HepG2 (cell line): ENCODE results near the gene DMKN. TPM values are rescaled to one million over a fixed set of nuclear protein-coding genes. Genes with fewer than 3 reads are reported as not detected.

Experiments used
- ATAC-seq: fragments of 200-7000 bp; cut with Tn5 transposase; 3 replicates; pipeline ENCODE4 v1.9.1; 2020; ENCODE audit warnings: mild to moderate bottlenecking, moderate library complexity
- BruUV-seq: library from RNA; stranded (reverse); fragments of 400-500 nt; replicated peaks from 2 replicates; lab custom pipeline; 2021; lab: Mats Ljungman, UMichigan
- CTCF ChIA-PET: fragments of 300-600 bp; formaldehyde crosslinking; extraction: SDS; loops from one replicate; lab custom pipeline; 2021; ENCODE audit warnings: low total read pairs, inconsistent platforms, low intra/inter-chr PET ratio; lab: Yijun Ruan, JAX
- POLR2A ChIA-PET: fragments of 350-600 bp; sonication (Branson Sonifier 250); formaldehyde crosslinking; loops from one replicate; lab custom pipeline; 2020; ENCODE audit warnings: antibody characterized with exemption, inconsistent platforms; lab: Yijun Ruan, JAX
- DNase-seq: peaks from one replicate; pipeline ENCODE4 v3.0.0-alpha.2; 2015; ENCODE audit warnings: low spot score
- FAIRE-seq: peaks from 3 replicates; lab custom pipeline; 2011; peaks lifted over from hg19 to GRCh38; lab: Jason Lieb, UNC
- H2AFZ ChIP-seq: one replicate; pipeline ENCODE4 v1.6.1; 2011; ENCODE audit warnings: low read length, inconsistent platforms
- H3K27ac ChIP-seq: fragments of 300-600 bp; 3 replicates; pipeline ENCODE4 v1.8.0; 2011; ENCODE audit warnings: mixed run types, mild to moderate bottlenecking, mixed read lengths, low read length, inconsistent platforms; ENCODE audit not compliant: insufficient read depth; ENCODE audit errors: extremely low read length
- H3K27me3 ChIP-seq, 2 experiments: fragments of 200-600 bp in 1 of 2; 2 replicates in 1 of 2; 3 replicates in 1 of 2; pipeline versions ENCODE4 v1.6.0 to v1.8.0; 2011; ENCODE audit warnings: low read length in 2 of 2, mild to moderate bottlenecking in 2 of 2, moderate library complexity in 2 of 2, inconsistent platforms in 1 of 2; ENCODE audit not compliant: insufficient read depth in 2 of 2, control insufficient read depth in 1 of 2
- H3K36me3 ChIP-seq, 2 experiments: fragments of 200-600 bp in 1 of 2; replicated peaks in 1 of 2; 2 replicates in 1 of 2; 3 replicates in 1 of 2; pipeline versions ENCODE4 v1.5.1 to v1.8.0; 2011; ENCODE audit warnings: low read length in 2 of 2, inconsistent platforms in 1 of 2; ENCODE audit not compliant: insufficient read depth in 2 of 2, control insufficient read depth in 1 of 2
- H3K4me1 ChIP-seq: 2 replicates; pipeline ENCODE4 v1.5.1; 2012; ENCODE audit warnings: low read length, inconsistent platforms; ENCODE audit not compliant: insufficient read depth
- H3K4me2 ChIP-seq: 2 replicates; pipeline ENCODE4 v1.6.0; 2011; ENCODE audit warnings: low read depth, low read length, inconsistent platforms
- H3K4me3 ChIP-seq, 3 experiments: fragments of 200-600 bp in 1 of 3; sonication (generic), shearing (Covaris generic) in 1 of 3; replicated peaks in 1 of 3; 2 replicates each; pipeline ENCODE4 v1.5.1; 2011 to 2016; ENCODE audit warnings: low read length in 3 of 3, inconsistent platforms in 2 of 3, low read depth in 2 of 3, mild to moderate bottlenecking in 2 of 3, control low read depth in 1 of 3, mixed read lengths in 1 of 3; ENCODE audit not compliant: insufficient read depth in 1 of 3
- H3K79me2 ChIP-seq: one replicate; pipeline ENCODE4 v1.6.1; 2011; ENCODE audit warnings: low read length, inconsistent platforms; ENCODE audit not compliant: insufficient read depth
- H3K9ac ChIP-seq: 2 replicates; pipeline ENCODE4 v1.6.0; 2011; ENCODE audit warnings: mild to moderate bottlenecking, low read depth, low read length, inconsistent platforms; ENCODE audit not compliant: insufficient read depth
- H3K9me3 ChIP-seq: 2 replicates; pipeline ENCODE4 v1.5.1; 2012; ENCODE audit warnings: mild to moderate bottlenecking, low read length
- H4K20me1 ChIP-seq: 2 replicates; pipeline ENCODE4 v1.6.0; 2011; ENCODE audit warnings: inconsistent platforms, mild to moderate bottlenecking, low read length, moderate library complexity; ENCODE audit not compliant: insufficient read depth
- AGO2 ChIP-seq: fragments of 200-400 bp; formaldehyde crosslinking; optimal IDR thresholded peaks from 2 replicates; pipeline ENCODE3; 2017; ENCODE audit warnings: mild to moderate bottlenecking, low read depth, low read length, moderate library complexity
- BORCS8-MEF2B ChIP-seq: sonication (generic); formaldehyde crosslinking; IDR thresholded peaks from 2 replicates; pipeline ENCODE4 v1.8.0; 2022; ENCODE audit warnings: mild to moderate bottlenecking, missing genetic modification reagents
- CREB1 ChIP-seq, 2 experiments: fragments of 450-650 bp in 1 of 2; IDR thresholded peaks; 2 replicates each; pipeline ENCODE4 v1.6.1; 2016 to 2017; ENCODE audit warnings: control low read depth in 1 of 2, mild to moderate bottlenecking in 1 of 2, missing compliant biosample characterization in 1 of 2, missing genetic modification characterization in 1 of 2
- ELF3 ChIP-seq: IDR thresholded peaks from 2 replicates; pipeline ENCODE4 v1.6.1; 2016; ENCODE audit warnings: missing genetic modification reagents, missing compliant biosample characterization
- EZH2 ChIP-seq: conservative IDR thresholded peaks from 2 replicates; pipeline ENCODE4 v1.6.1; 2012; ENCODE audit warnings: mild to moderate bottlenecking, low read depth, low read length, moderate library complexity
- FOXO1 ChIP-seq: sonication (generic); formaldehyde crosslinking; IDR thresholded peaks from 2 replicates; pipeline ENCODE4 v1.4.0; 2020; ENCODE audit warnings: missing genetic modification reagents
- GZF1 ChIP-seq: sonication (generic); formaldehyde crosslinking; IDR thresholded peaks from 2 replicates; pipeline ENCODE4 v1.5.1; 2020; ENCODE audit warnings: mild to moderate bottlenecking, missing genetic modification reagents
- KMT2A ChIP-seq: sonication (generic); formaldehyde crosslinking; IDR thresholded peaks from 2 replicates; pipeline ENCODE4 v1.4.0; 2020; ENCODE audit warnings: missing genetic modification reagents
- POLR2G ChIP-seq: fragments of 200-400 bp; formaldehyde crosslinking; IDR thresholded peaks from 2 replicates; pipeline ENCODE4 v1.6.1; 2018; ENCODE audit warnings: mild to moderate bottlenecking, low read depth, low read length, moderate library complexity
- SMARCC2 ChIP-seq: fragments of 450-650 bp; IDR thresholded peaks from 2 replicates; pipeline ENCODE4 v1.6.1; 2017; ENCODE audit warnings: antibody characterized with exemption, mild to moderate bottlenecking
- SRSF1 ChIP-seq: fragments of 200-400 bp; formaldehyde crosslinking; optimal IDR thresholded peaks from 2 replicates; pipeline ENCODE3; 2017; ENCODE audit warnings: mild to moderate bottlenecking, low read depth, low read length, moderate library complexity
- ZFP36L1 ChIP-seq: sonication (generic); formaldehyde crosslinking; IDR thresholded peaks from 2 replicates; pipeline ENCODE4 v1.8.0; 2022; ENCODE audit warnings: mild to moderate bottlenecking, missing genetic modification reagents, moderate library complexity
- ZKSCAN8 ChIP-seq: IDR thresholded peaks from 2 replicates; pipeline ENCODE4 v1.6.1; 2016; ENCODE audit warnings: borderline replicate concordance, missing genetic modification reagents, missing compliant biosample characterization
- ZNF878 ChIP-seq: sonication (generic); formaldehyde crosslinking; IDR thresholded peaks from 2 replicates; pipeline ENCODE4 v1.8.1; 2023; ENCODE audit warnings: mild to moderate bottlenecking, missing genetic modification reagents, moderate library complexity
- ZSCAN31 ChIP-seq: sonication (generic); formaldehyde crosslinking; IDR thresholded peaks from 2 replicates; pipeline ENCODE4 v1.5.0; 2020; ENCODE audit warnings: low read depth, mild to moderate bottlenecking, missing genetic modification reagents
- WGBS: methylation state at CpG from one replicate; pipeline ENCODE4 v1.1.6; 2017; ENCODE audit warnings: low lambda C conversion rate; 5-methylcytosine and 5-hydroxymethylcytosine counted together
- in situ Hi-C: cut with HindIII; loops from 2 replicates; pipeline ENCODE4 v1.10.0; 2017; ENCODE audit warnings: low pct_unique_long_range_greater_than_20kb; ENCODE audit not compliant: extremely low pct_ligation_motif_present
- intact Hi-C: fragments of 100-400 bp; cut with micrococcal nuclease; formaldehyde crosslinking; loops from one replicate; pipeline ENCODE4 v1.10.0; 2022; ENCODE audit not compliant: unreplicated experiment
- polyA plus RNA-seq, 8 experiments: library from polyadenylated mRNA; depleted of rRNA in 3 of 8; stranded (reverse) in 7 of 8; unstranded in 1 of 8; fragments of >200 nt; fragmentation: Illumina TruSeq in 4 of 8; extraction: Trizol in 4 of 8; gene quantifications; 2 replicates each; pipeline versions ENCODE4 v1.2.1 to v1.2.3, GENCODE V29; 2011 to 2016; ENCODE audit warnings: low read depth in 4 of 8, missing spikeins in 1 of 8, mixed read lengths in 1 of 8; ENCODE audit not compliant: insufficient read depth in 1 of 8
- total RNA-seq, 5 experiments: library from RNA; depleted of rRNA; stranded (reverse); fragments of >200 nt; fragmentation: Illumina TruSeq; extraction: Trizol; gene quantifications; 2 replicates each; pipeline ENCODE4 v1.2.3, GENCODE V29; 2016; ENCODE audit warnings: low read depth in 1 of 5
- TF ChIP-seq, protein P1 (sequence below): IDR thresholded peaks from 2 replicates; pipeline ENCODE4 v1.6.1; 2016
- TF ChIP-seq, protein P2 (sequence below): sonication (generic); formaldehyde crosslinking; IDR thresholded peaks from 2 replicates; pipeline ENCODE4 v1.4.0; 2020; ENCODE audit warnings: missing genetic modification reagents, borderline replicate concordance
- TF ChIP-seq, protein P3 (sequence below): sonication (generic); formaldehyde crosslinking; IDR thresholded peaks from 2 replicates; pipeline ENCODE4 v1.5.0; 2020; ENCODE audit warnings: mild to moderate bottlenecking, missing genetic modification reagents
- TF ChIP-seq, protein P4 (sequence below): sonication (generic); formaldehyde crosslinking; IDR thresholded peaks from 2 replicates; pipeline ENCODE4 v1.5.0; 2020; ENCODE audit warnings: missing genetic modification reagents, mild to moderate bottlenecking, borderline replicate concordance

DMKN gene
- total and polyA plus RNA-seq, 2 of the 13 experiments (the other 11 are each of a cell fraction or from before 2014, with no cell fraction given), result 50.8 to 57.1 TPM

DNA sequence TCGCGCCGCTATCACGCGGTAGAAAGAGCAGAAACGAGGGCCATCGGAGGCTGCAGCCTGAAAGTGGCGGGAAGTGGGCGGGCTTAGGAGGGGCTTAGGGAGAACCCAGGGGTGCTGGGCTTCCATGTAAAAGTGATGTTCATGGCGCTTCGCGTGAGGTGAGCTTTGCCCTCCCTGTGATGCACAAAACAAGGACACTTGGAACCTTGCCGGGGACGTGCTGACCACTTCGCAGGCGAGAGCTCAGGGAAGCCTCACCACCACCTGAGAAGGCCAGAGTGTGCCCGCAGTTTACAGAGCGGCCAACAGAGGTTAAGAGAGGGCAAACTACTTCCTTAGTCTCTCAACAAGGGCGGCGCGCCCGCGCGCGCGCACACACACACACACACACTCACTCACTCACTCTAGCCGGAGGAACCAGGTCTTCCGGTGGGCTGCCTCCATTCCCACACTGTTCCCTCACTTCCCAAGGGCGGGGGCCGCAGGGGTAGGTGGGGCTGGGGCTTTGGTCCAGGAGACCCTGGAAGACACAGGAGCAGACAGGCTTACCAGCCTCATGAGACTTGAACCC is 20.5 kb upstream of the DMKN start (continued):
- TF ChIP-seq ZSCAN31 (CRISPR knock-in tag) (no peak), ELF3 (peak; percentile 45; the same call in 1 of the 2 replicates), AGO2 (peak; percentile 13), ZKSCAN8 (no peak), POLR2G (no peak), ZNF878 (CRISPR knock-in tag) (no peak), KMT2A (CRISPR knock-in tag) (no peak)
- TF ChIP-seq, protein P1, sequence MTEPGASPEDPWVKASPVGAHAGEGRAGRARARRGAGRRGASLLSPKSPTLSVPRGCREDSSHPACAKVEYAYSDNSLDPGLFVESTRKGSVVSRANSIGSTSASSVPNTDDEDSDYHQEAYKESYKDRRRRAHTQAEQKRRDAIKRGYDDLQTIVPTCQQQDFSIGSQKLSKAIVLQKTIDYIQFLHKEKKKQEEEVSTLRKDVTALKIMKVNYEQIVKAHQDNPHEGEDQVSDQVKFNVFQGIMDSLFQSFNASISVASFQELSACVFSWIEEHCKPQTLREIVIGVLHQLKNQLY (CRISPR knock-in tag), result no peak
- TF ChIP-seq, protein P2, sequence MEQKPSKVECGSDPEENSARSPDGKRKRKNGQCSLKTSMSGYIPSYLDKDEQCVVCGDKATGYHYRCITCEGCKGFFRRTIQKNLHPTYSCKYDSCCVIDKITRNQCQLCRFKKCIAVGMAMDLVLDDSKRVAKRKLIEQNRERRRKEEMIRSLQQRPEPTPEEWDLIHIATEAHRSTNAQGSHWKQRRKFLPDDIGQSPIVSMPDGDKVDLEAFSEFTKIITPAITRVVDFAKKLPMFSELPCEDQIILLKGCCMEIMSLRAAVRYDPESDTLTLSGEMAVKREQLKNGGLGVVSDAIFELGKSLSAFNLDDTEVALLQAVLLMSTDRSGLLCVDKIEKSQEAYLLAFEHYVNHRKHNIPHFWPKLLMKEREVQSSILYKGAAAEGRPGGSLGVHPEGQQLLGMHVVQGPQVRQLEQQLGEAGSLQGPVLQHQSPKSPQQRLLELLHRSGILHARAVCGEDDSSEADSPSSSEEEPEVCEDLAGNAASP (CRISPR knock-in tag), result no peak

DNA sequence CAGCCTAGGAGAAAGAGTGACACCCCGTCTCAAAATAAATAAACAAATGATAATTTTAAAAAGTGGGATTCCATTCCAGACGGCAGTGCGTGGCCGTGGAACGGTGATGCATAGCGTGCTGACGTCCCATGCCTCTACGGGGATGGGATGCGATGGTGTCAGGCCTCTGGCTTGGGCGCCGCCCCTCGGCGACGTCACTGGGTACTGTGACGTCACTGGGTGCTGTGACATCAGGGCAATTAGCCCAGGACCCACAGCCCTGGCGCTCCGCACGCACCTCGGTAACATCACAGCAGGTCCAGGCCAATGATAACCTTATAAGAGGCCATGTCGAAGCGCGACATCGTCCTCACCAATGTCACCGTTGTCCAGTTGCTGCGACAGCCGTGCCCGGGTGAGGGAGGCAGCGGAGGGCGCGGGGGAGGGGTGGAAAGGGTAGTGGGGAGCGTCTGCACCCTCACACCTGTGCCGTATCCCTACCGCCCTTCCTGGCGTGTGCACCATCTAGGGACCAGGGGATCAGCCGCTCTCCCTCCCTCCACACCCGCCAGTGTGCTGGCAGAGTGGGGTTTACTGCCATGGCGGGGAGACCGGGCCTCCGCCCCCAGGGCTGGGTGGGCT is 19.9 kb upstream of the DMKN start, which contains the start of gene GAPDHS:
GAPDHS (plus strand) TSS at position 256 of the 621 bp plus-strand sequence; CDS start at position 328, 72 bp downstream.
- CTCF ChIA-PET, result no interaction called here
- intact Hi-C loops (no loop called here), in situ Hi-C loops (no loop called here)
- peak within 1 kb of the TSS; percentile 51 for H3K4me2 ChIP-seq
- no TSS peak for BruUV-seq
- H2AFZ ChIP-seq, result no peak within 1 kb of the TSS
- H3K27ac ChIP-seq, result no peak within 1 kb of the TSS
- H4K20me1 ChIP-seq, result no peaks in the 10 kb centered on the region
- H3K4me3 ChIP-seq, result peak within 1 kb of the TSS in 1 of 3 experiments; percentile 26; a peak in 1 of 6 replicates
- H3K27me3 ChIP-seq, result peaks cover 5 to 16% of the 10 kb centered on the region in 2 experiments; a peak in 4 of 5 replicates
- H3K36me3 ChIP-seq, result no peaks in the 10 kb centered on the region
- H3K4me1 ChIP-seq, result peaks cover 29% of the 10 kb centered on the region
- no peak within 1 kb of the TSS for H3K9ac ChIP-seq
- POLR2A ChIA-PET, result no interaction called here
- H3K79me2 ChIP-seq, result no peaks in the 10 kb centered on the region
- no peaks in the 10 kb centered on the region for H3K9me3 ChIP-seq
- DNase-seq (no peak), FAIRE-seq (no peak), ATAC-seq (peak; percentile 16; the same call in 2 of the 3 replicates)
- WGBS, result 72% methylated on average over 32 of the region's 39 CpGs
- no peak for TF ChIP-seq BORCS8-MEF2B (CRISPR knock-in tag)
- TF ChIP-seq CREB1 (IDR thresholded peaks at IDR 0.05), result peak; percentile 99
- TF ChIP-seq CREB1 (CRISPR knock-in tag; IDR thresholded peaks at IDR 0.05), result no peak
- TF ChIP-seq FOXO1, result no peak
- no peak for TF ChIP-seq SRSF1
- no peak for TF ChIP-seq ELF3
- no peak for TF ChIP-seq EZH2
- no peak for TF ChIP-seq SMARCC2
- TF ChIP-seq, protein P3, sequence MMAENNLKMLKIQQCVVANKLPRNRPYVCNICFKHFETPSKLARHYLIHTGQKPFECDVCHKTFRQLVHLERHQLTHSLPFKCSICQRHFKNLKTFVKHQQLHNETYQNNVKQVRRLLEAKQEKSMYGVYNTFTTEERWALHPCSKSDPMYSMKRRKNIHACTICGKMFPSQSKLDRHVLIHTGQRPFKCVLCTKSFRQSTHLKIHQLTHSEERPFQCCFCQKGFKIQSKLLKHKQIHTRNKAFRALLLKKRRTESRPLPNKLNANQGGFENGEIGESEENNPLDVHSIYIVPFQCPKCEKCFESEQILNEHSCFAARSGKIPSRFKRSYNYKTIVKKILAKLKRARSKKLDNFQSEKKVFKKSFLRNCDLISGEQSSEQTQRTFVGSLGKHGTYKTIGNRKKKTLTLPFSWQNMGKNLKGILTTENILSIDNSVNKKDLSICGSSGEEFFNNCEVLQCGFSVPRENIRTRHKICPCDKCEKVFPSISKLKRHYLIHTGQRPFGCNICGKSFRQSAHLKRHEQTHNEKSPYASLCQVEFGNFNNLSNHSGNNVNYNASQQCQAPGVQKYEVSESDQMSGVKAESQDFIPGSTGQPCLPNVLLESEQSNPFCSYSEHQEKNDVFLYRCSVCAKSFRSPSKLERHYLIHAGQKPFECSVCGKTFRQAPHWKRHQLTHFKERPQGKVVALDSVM, result peak; percentile 8; the same call in 1 of the 2 replicates
- TF ChIP-seq, protein P4, sequence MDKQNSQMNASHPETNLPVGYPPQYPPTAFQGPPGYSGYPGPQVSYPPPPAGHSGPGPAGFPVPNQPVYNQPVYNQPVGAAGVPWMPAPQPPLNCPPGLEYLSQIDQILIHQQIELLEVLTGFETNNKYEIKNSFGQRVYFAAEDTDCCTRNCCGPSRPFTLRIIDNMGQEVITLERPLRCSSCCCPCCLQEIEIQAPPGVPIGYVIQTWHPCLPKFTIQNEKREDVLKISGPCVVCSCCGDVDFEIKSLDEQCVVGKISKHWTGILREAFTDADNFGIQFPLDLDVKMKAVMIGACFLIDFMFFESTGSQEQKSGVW (CRISPR knock-in tag), result no peak
- TF ChIP-seq GZF1, result no peak
- TF ChIP-seq ZFP36L1 (CRISPR knock-in tag), result no peak
